Calu3 (cell line): ENCODE results near the gene SEC14L2. TPM values are rescaled to one million over a fixed set of nuclear protein-coding genes. Genes with fewer than 3 reads are reported as not detected.
A peak's percentile ranks its signal among the peaks of the same experiment; 100 is the strongest.

ENCODE experiments used
- BruUV-seq: library from RNA; stranded (reverse); fragments of 400-500 nt; replicated peaks from 2 replicates; lab custom pipeline; 2021; lab: Mats Ljungman, UMichigan
- CTCF ChIA-PET: fragments of 300-600 bp; sonication (Branson Sonifier 250); formaldehyde crosslinking; loops from one replicate; lab custom pipeline; 2022; ENCODE audit warnings: antibody characterized with exemption; lab: Charles Lee
- DNase-seq: peaks from one replicate; pipeline ENCODE4 v3.0.0; 2022
- H3K27ac Mint-ChIP-seq: one replicate; pipeline ENCODE4 v1.8.0; 2022; ENCODE audit warnings: mixed read lengths; ENCODE audit not compliant: unreplicated experiment
- H3K27me3 Mint-ChIP-seq: one replicate; pipeline ENCODE4 v1.8.0; 2022; ENCODE audit warnings: mixed read lengths; ENCODE audit not compliant: unreplicated experiment
- H3K36me3 Mint-ChIP-seq: one replicate; pipeline ENCODE4 v1.8.0; 2022; ENCODE audit warnings: mild to moderate bottlenecking, moderate library complexity, mixed read lengths; ENCODE audit not compliant: insufficient read depth, unreplicated experiment
- H3K4me1 Mint-ChIP-seq: one replicate; pipeline ENCODE4 v1.8.0; 2022; ENCODE audit warnings: mild to moderate bottlenecking, low read depth, mixed read lengths; ENCODE audit not compliant: unreplicated experiment
- H3K4me3 Mint-ChIP-seq: one replicate; pipeline ENCODE4 v1.8.0; 2022; ENCODE audit warnings: mild to moderate bottlenecking, low read depth, moderate library complexity, mixed read lengths; ENCODE audit not compliant: unreplicated experiment
- H3K9me3 Mint-ChIP-seq: one replicate; pipeline ENCODE4 v1.8.0; 2022; ENCODE audit warnings: low read depth, mixed read lengths; ENCODE audit not compliant: unreplicated experiment
- CTCF ChIP-seq: fragments of 200-600 bp; IDR thresholded peaks from one replicate; pipeline ENCODE4 v1.8.0; 2022; ENCODE audit warnings: antibody characterized with exemption; ENCODE audit not compliant: unreplicated experiment
- intact Hi-C: fragments of 100-400 bp; cut with micrococcal nuclease; formaldehyde crosslinking; loops from one replicate; pipeline ENCODE4 v1.10.0; 2022; ENCODE audit not compliant: unreplicated experiment
- total RNA-seq: library from RNA; stranded (reverse); gene quantifications from 2 replicates; pipeline ENCODE4 v1.2.3, GENCODE V29; 2022

The SEC14L2 gene
- total RNA-seq, 1 experiment from 2014 or later: 39.1 TPM

DNA sequence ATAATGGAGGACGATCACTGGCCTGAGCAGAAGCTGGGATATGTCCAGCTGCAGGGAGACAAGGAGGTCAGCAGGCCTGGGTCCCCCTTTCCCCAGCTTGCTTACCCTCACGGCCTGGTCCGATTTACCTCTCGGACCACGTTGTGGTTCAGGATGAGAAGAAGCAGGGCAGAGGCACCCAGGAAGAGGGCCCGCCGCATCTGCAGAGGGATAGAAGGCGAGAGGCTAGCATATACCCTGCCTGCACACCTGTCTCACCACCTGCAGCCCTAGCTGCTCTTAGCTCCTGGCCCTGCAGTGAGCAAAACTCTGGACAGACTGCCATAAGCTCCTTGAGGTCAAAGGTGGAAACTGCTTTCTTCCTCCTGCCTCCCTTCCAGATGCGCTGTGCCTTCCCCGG, 10.9 kb upstream of the SEC14L2 start:
- Mint-ChIP-seq H3K4me3 (peak overlapping the region; percentile 77), H3K36me3 (peaks cover 35% of the 10 kb centered on the region), H3K27ac (peak overlapping the region; percentile 71), H3K9me3 (no peaks in the 10 kb centered on the region), H3K4me1 (peaks cover 9% of the 10 kb centered on the region), H3K27me3 (no peaks in the 10 kb centered on the region)
- no peak for TF ChIP-seq CTCF
- BruUV-seq: no TSS peak
- no peak for DNase-seq
- intact Hi-C loops: no loop called here
- CTCF ChIA-PET: interaction anchor here (0.6 to 1.2 kb wide), 2 partner anchors 98 to 216 kb away, joined by 3 to 4 read pairs; no protein-coding TSS in a partner anchor

GRCh38 chr22:30386608-30386959, 10.2 kb upstream of the SEC14L2 start:
- Mint-ChIP-seq H3K4me3 (peak overlapping the region; percentile 77), H3K9me3 (no peaks in the 10 kb centered on the region), H3K4me1 (peaks cover 15% of the 10 kb centered on the region), H3K36me3 (peaks cover 34% of the 10 kb centered on the region), H3K27me3 (no peaks in the 10 kb centered on the region), H3K27ac (peak overlapping the region; percentile 71)
- intact Hi-C loops: no loop called here
- CTCF ChIA-PET: interaction anchor here (1.2 kb wide), 2 partner anchors 60 to 98 kb away, joined by 4 read pairs; partner anchors contain the start of gene TBC1D10A
- no peak for DNase-seq
- BruUV-seq: no TSS peak
- TF ChIP-seq CTCF: no peak

DNA sequence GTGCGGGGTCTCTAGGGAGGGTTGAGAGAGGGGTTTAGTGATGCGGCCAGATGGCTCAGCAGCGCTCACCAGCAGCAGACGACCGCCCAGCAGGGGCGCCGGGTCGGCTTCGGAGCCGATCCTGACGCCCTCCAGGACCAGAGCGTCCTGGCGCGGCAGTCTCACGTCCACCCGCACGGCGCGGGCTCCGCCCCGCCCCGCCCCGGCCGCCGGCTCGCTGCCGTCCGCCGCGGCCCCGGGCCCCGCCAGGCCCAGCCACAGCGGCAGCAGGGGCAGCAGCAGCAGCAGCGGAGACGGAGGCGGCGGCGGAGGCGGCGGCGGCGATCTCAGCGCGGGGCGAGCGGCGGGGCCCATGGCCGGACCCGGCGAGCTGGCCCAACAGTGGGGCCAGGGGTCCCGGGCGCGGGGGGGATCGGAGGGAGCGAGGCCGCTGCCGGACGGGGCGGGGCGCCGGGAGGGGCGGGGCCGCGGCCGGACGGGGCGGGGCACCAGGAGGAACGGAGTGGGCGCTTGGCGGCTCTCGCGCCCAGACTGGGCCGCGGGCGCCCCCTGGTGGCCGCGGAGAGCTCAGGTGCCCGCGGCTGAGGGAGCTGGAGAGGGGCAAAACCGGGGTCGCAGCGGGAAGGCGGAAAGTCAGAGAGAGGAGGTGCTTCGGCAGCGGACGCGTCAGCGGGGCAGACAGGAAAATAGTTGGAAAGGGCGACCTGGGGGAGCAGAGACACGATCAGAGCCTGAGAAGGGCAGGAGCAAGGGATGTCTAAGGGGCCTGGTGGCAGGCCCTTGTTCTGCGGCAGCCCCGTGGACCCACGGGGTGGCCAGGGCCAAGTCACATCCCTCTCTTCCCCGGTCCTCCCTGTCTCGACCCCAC, 9.6 kb upstream of the SEC14L2 start, which contains the start of gene RNF215:
Gene RNF215, minus strand, starts transcription at position 452 of the 868 bp plus-strand sequence. Its CDS starts 98 bp downstream, at position 354.
- peak; percentile 92 for TF ChIP-seq CTCF
- Mint-ChIP-seq H3K27ac (peak within 1 kb of the TSS; percentile 71), H3K9me3 (no peaks in the 10 kb centered on the region), H3K36me3 (peaks cover 30% of the 10 kb centered on the region), H3K4me1 (peaks cover 18% of the 10 kb centered on the region), H3K27me3 (no peaks in the 10 kb centered on the region), H3K4me3 (peak within 1 kb of the TSS; percentile 77)
- peak; percentile 93 for DNase-seq
- intact Hi-C loops: no loop called here
- TSS peak; percentile 45 for BruUV-seq
- CTCF ChIA-PET: interaction anchor here (0.6 to 1.4 kb wide), 10 partner anchors 10 to 279 kb away, joined by 3 to 26 read pairs (median 5); partner anchors contain the start of genes CASTOR1, SEC14L2 and TBC1D10A

- intact Hi-C loops: loop anchor here (10.0 kb wide), 1 partner anchor 94 kb away; no protein-coding TSS in a partner anchor
- peak; percentile 67 for TF ChIP-seq CTCF
- Mint-ChIP-seq H3K27ac (peak overlapping the region; percentile 52), H3K4me1 (peaks cover 14% of the 10 kb centered on the region), H3K36me3 (peaks cover 23% of the 10 kb centered on the region), H3K4me3 (no peak overlapping the region), H3K27me3 (no peaks in the 10 kb centered on the region), H3K9me3 (no peaks in the 10 kb centered on the region)
- CTCF ChIA-PET: interaction anchor here (1.1 to 1.7 kb wide), 4 partner anchors 33 to 103 kb away, joined by 4 to 9 read pairs (median 4); no protein-coding TSS in a partner anchor
- DNase-seq: peak; percentile 66
- no TSS peak for BruUV-seq
Observed at GRCh38 chr22:30390974-30391691, 5.7 kb upstream of the SEC14L2 start.
